Activated B cell treated with CpG ODN at 0.5 μM for 24 hours (primary cell): ENCODE results near the gene CTDSP2. TPM values are rescaled to one million over a fixed set of nuclear protein-coding genes. Genes with fewer than 3 reads are reported as not detected.

ENCODE experiments used
- ATAC-seq: fragments of 200-7000 bp; cut with Tn5 transposase; one replicate; pipeline ENCODE4 v1.10.0; 2021; ENCODE audit warnings: low read depth, mild to moderate bottlenecking, moderate library complexity
- CTCF ChIA-PET: fragments of 350-600 bp; sonication (Branson Sonifier 250); formaldehyde crosslinking; loops from one replicate; lab custom pipeline; 2021; ENCODE audit warnings: antibody characterized with exemption; lab: Charles Lee
- POLR2A ChIA-PET: fragments of 350-600 bp; sonication (Branson Sonifier 250); formaldehyde crosslinking; loops from one replicate; lab custom pipeline; 2021; ENCODE audit warnings: antibody characterized with exemption; lab: Charles Lee
- DNase-seq: peaks from one replicate; pipeline ENCODE4 v3.0.0; 2022
- H3K27ac Mint-ChIP-seq: one replicate; pipeline ENCODE4 v1.8.0; 2020; ENCODE audit warnings: mixed read lengths
- H3K27me3 Mint-ChIP-seq: one replicate; pipeline ENCODE4 v1.8.0; 2021; ENCODE audit warnings: mixed read lengths
- H3K36me3 Mint-ChIP-seq: one replicate; pipeline ENCODE4 v1.8.0; 2021; ENCODE audit warnings: low read depth, mixed read lengths
- H3K4me1 Mint-ChIP-seq: one replicate; pipeline ENCODE4 v1.8.0; 2021; ENCODE audit warnings: mixed read lengths
- H3K4me3 Mint-ChIP-seq: one replicate; pipeline ENCODE4 v1.8.0; 2020; ENCODE audit warnings: mild to moderate bottlenecking, mixed read lengths
- H3K9me3 Mint-ChIP-seq: one replicate; pipeline ENCODE4 v1.8.0; 2020; ENCODE audit warnings: mixed read lengths
- CTCF ChIP-seq: fragments of 200-600 bp; IDR thresholded peaks from one replicate; pipeline ENCODE4 v1.8.0; 2022; ENCODE audit warnings: antibody characterized with exemption, mild to moderate bottlenecking
- intact Hi-C: fragments of 100-400 bp; cut with micrococcal nuclease; formaldehyde crosslinking; loops from one replicate; pipeline ENCODE4 v1.15.1; 2024
- total RNA-seq: library from RNA; stranded (reverse); gene quantifications from 2 replicates; pipeline ENCODE4 v1.2.3, GENCODE V29; 2022

CTDSP2 gene
- total RNA-seq, 1 donor from 2014 or later = 81.5 TPM

DNA sequence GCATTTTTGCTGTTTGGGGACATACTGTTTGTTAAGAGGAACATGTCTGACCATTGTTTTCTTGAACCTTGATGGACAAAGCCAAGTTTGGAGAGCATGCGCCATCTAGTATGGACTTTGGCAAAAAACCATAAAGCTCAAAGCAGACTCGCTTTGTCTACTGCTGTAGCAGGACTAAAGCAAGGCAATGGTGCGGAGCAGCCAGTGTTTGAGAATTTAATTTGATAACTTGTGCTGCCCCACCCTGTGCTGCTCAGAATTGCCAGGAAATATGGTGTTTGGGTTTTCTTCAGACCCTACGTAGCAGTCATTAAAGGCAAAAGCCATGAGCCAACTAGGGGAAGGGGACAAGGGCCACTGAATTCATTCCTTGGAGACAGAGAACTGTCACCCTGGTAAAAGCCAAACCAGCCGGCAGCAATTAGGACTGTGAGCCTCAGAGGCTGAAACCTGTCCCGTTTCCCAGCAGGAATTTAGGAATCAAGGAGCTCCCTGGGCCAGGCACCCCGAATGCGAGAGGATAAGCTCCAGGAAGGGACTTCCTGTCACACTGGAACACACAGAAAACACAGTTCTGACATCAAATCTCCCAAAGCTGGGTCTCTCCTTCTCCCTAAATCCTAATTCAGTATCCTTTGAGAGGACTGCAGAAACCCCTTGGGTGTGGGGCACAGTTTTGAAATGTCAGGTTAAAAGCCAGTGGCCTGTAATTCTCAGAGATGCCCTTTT lies 29.1 kb downstream of the CTDSP2 start:
- Mint-ChIP-seq H3K27ac (no peak overlapping the region), H3K27me3 (no peaks in the 10 kb centered on the region), H3K36me3 (peaks cover 35% of the 10 kb centered on the region), H3K4me1 (no peaks in the 10 kb centered on the region), H3K4me3 (no peak overlapping the region), H3K9me3 (no peaks in the 10 kb centered on the region)
- TF ChIP-seq CTCF = no peak
- POLR2A ChIA-PET = no interaction called here
- ATAC-seq = no peak
- no peak for DNase-seq
- intact Hi-C loops = no loop called here
- CTCF ChIA-PET = interaction anchor here (0.8 to 3.0 kb wide), 3 partner anchors 15 to 88 kb away, joined by 3 to 6 read pairs (median 5); no protein-coding TSS in a partner anchor

- H3K4me1 Mint-ChIP-seq = no peaks in the 10 kb centered on the region
- peaks cover 30% of the 10 kb centered on the region for H3K36me3 Mint-ChIP-seq
- H3K9me3 Mint-ChIP-seq = no peaks in the 10 kb centered on the region
- ATAC-seq (no peak), DNase-seq (no peak)
- H3K4me3 Mint-ChIP-seq = no peak overlapping the region
- ChIA-PET CTCF (interaction anchor here (3.0 kb wide), 1 partner anchor 16 kb away, joined by 6 read pairs; no protein-coding TSS in a partner anchor), POLR2A (no interaction called here)
- no peak overlapping the region for H3K27ac Mint-ChIP-seq
- no peak for TF ChIP-seq CTCF
- intact Hi-C loops = no loop called here
- H3K27me3 Mint-ChIP-seq = no peaks in the 10 kb centered on the region
Observed at GRCh38 chr12:57816855-57817151, 29.7 kb downstream of the CTDSP2 start.

DNA sequence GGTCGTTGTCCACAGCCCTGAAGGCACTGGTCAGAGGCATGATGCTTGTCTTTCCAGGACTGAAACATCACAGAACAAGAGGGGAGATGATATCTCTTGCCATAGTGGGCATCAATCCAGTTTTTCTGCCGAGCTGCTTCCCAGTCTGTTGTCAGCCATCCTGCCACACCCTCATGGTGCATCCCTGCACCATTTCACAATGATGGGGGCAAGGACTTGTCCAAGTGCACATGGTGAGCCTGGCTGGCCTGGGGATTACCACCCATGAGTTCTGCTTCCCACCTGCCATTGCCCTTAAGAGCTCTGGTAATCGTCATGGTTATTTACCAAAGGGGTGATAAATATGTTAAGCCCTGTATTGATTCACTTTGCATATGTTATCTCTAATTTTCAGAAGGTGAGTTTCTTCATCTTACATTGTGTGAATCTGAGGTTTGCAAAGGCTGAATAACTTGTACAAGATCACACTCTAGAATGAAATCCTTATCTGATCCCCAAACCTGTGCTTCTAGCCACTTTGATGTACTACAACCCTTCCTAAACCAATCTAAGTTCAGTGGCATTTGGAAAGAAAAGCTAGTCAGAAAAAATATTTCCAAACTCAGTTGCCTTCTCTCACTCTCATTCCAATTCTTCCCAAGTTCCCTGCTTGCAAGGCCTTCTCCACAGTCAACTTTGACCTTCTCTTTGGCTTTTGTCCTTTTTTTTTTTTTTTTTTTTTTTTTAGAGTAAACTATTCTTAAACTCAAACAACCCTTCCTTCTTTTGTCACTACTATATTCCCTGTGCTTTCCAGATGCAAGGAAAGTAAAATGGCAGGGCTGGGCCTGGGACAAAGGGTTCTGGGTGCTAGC lies 30.3 kb downstream of the CTDSP2 start:
- Mint-ChIP-seq H3K9me3 (no peaks in the 10 kb centered on the region), H3K27me3 (no peaks in the 10 kb centered on the region), H3K4me1 (no peaks in the 10 kb centered on the region), H3K4me3 (no peak overlapping the region), H3K36me3 (peaks cover 24% of the 10 kb centered on the region), H3K27ac (no peak overlapping the region)
- no peak for TF ChIP-seq CTCF
- ChIA-PET CTCF (interaction anchor here (3.0 kb wide), 1 partner anchor 16 kb away, joined by 6 read pairs; no protein-coding TSS in a partner anchor), POLR2A (no interaction called here)
- ATAC-seq (no peak), DNase-seq (no peak)
- intact Hi-C loops = no loop called here

DNA sequence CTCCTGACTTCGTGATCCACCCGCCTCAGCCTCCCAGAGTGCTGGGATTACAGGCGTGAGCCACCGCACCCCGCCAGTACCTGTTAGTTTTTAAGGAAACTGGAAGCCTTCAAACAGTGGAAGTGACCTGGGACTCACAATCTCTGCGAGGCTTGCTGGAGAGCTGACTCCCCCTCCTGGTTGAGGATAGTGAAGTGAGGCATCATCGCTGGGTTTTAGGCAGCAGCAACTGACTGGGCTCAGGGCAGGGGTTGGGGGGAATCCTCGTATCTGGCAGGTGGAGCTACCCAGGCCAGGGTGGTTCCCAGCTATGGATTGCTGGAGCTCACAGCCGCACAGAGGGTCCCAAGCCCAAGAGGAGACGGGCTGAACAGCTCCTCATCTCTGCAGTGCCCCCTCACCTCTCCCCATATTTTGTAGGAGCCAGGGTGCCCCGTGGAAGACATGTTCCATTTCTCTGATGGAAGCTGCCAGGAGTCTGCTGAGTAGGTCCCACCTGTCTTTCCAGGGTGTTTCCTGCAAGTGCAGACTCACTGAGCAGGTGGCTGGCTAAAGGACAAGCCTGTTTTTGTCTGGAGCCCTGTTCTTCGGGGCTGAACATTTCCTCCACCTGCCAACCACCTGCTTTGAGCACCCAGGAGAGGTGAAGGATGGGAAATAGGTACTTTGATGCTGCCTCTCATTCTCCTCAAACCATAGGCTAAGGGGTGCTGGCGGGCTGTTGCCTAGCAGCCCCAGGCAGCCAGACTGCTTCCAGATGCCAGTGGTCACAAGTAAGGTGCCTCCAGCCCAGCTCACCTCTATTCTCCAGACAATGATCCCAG lies 31.1 kb downstream of the CTDSP2 start:
- DNase-seq = no peak
- no peaks in the 10 kb centered on the region for H3K4me1 Mint-ChIP-seq
- no peak for TF ChIP-seq CTCF
- no peaks in the 10 kb centered on the region for H3K27me3 Mint-ChIP-seq
- ATAC-seq = no peak
- intact Hi-C loops = no loop called here
- no peak overlapping the region for H3K4me3 Mint-ChIP-seq
- ChIA-PET CTCF (no interaction called here), POLR2A (no interaction called here)
- peaks cover 16% of the 10 kb centered on the region for H3K36me3 Mint-ChIP-seq
- H3K27ac Mint-ChIP-seq = no peak overlapping the region
- H3K9me3 Mint-ChIP-seq = no peaks in the 10 kb centered on the region
